GM21576 (cell line): ENCODE measurements around the gene USF2.

Experiments used
- ATAC-seq: cut with Tn5 transposase; IDR thresholded peaks from one replicate; pipeline ENCODE4 v1.9.1; 2021; ENCODE audit warnings: mild to moderate bottlenecking, moderate library complexity; ENCODE audit not compliant: unreplicated experiment

Gene USF2

DNA sequence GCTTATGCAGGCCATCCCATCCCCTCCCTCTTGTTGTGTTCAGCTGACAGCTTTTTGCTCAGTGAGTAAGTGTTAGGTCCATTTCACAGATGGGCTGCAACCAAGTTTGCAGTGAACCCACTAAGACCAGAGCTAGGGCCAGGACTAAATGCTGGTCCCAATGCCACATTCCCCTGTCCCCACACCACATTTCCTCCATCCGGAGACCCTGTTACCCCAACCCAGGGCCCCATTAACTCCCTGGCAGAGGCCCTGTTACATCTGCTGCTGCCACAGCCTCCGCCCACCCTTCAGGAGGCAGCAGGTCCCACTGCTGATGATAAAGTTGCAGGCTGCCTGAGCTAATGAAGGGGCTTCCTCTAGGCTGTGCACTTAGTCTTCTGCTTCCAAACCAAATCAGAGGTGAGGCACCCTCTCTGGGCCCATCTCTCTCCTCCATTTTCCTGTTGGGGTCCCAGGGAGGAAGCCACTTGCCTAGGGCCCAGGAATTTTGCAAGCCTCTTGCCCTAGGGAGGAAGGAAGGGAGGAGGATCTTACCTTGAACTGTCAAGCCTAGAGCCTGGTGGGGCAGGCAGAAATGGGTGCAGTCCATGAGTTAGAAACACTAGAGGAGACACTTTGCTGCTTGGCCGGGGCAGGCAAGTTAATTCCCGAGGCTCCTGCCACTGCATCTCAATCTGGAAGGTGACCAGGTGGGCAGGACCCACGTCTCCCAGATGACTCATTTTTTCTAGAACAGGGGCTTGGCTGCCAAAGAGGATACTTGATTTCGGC is 3.4 kb upstream of the USF2 start:
- ATAC-seq = no peak

- ATAC-seq = no peak
Observed at GRCh38 chr19:35265900-35266519, 2.8 kb upstream of the USF2 start.

GRCh38 chr19:35266520-35267352 is 2.0 kb upstream of the USF2 start:
- ATAC-seq = no peak

- no peak for ATAC-seq
Observed at GRCh38 chr19:35267353-35267817, 1.4 kb upstream of the USF2 start.

DNA sequence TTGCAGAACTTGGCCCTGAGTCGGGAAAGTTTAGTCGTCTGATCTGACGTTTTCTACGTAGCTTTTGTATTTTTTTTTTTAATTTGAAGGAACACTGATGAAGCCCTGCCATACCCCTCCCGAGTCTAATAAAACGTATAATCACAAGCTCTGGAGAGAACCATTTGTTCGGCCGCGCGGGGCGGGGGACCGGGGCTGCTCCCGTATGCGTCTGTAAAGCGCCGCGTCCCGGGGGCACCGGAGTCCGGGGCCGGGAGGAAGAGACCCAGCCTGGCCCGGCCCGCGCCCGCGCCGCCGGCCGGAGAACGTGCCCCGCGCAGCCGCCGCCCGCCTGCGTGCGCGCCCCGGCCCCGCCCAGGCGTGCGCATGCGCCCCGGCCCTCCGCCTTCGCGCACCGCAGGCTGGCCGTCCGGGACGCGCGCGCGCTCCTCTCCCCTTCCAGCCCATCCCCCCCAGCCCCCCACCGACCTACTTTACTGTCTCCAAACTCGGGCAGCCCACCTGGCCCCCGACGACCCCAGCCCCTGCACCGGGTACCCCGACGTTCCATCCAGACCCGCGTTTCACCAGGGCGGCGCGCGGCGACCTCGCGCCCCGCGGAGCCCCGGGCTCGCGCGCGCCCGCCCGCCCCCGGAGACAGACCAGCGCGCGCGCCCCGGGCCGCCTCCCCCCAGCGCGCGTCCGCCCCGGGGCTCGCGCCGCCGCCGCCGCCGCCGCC is 785 bp upstream of the USF2 start:
- ATAC-seq = peak; percentile 44

GRCh38 chr19:35269438-35270117 is 816 bp downstream of the USF2 start:
- ATAC-seq = peak; percentile 44

- no peak for ATAC-seq
Observed at GRCh38 chr19:35270381-35270811, 1.6 kb downstream of the USF2 start.

DNA sequence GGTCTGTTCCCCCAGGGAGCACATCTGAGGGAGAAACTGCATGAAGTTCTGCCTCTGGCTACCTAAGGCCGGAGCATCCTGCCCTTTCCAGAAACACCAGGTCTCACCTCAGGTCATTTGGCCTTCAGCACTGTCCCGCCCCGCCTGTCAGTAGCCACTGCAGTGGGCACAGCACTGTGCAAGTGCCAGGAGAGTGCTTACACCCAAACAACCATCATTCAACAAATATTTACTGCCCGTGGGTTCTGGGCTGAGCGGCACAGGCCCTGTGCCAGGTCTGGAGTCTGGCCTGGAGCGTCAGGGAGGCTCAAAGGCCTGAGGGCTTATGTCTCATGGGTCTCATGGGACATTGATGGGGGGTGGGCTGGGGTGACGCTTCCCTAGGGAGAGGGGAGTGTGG is 2.8 kb downstream of the USF2 start:
- ATAC-seq = no peak

- no peak for ATAC-seq
Observed at GRCh38 chr19:35272122-35272719, 3.5 kb downstream of the USF2 start.

DNA sequence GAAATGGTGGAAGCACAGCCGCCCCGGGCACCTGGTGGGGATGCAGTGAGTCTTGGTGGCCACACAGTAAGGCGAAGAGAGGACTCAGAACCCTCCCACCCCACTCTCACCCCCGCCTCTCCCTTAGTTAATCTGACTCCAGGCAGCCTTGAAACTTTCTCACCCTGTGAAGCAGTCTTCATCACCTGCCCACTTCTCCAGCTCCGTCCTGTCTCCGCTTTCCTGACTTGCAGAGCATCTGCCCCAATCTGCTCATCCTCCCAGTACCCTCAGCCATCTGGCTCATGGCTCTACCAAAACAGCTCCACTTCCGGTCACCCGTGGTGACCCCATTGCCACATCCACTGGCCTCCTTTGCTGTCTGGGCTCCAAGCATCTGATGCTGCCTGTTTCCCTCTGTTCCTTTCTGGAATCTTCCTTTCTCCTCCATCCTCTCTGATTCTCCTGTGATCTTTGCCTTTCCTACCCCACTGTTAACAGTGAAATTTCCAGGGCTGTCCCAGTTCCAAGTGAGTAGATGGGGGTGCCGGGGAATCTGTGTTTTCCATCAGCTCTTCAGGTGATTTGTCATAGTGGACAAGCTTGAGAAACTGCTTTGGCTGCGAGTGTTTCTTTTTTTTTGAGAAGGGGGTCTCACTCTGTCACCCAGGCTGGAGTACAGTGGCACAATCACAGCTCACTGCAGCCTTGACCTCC is 4.3 kb downstream of the USF2 start:
- ATAC-seq = no peak

- no peak for ATAC-seq
Observed at GRCh38 chr19:35273686-35274259, 5.0 kb downstream of the USF2 start.

- ATAC-seq = no peak
Observed at GRCh38 chr19:35274323-35274722, 5.6 kb downstream of the USF2 start.

GRCh38 chr19:35276706-35277281 is 8.0 kb downstream of the USF2 start:
- no peak for ATAC-seq

- ATAC-seq = no peak
Observed at GRCh38 chr19:35278578-35279284, 10.0 kb downstream of the USF2 start.

- ATAC-seq = no peak
Observed at GRCh38 chr19:35279374-35279773, 10.6 kb downstream of the USF2 start.

- no peak for ATAC-seq
Observed at GRCh38 chr19:35279985-35280821, 11.4 kb downstream of the USF2 start.

- ATAC-seq = no peak
Observed at GRCh38 chr19:35281303-35281702, 12.5 kb downstream of the USF2 start.
